Transverse colon (tissue), 4 donors: ENCODE results near the gene PRODH2. TPM values are rescaled to one million over a fixed set of nuclear protein-coding genes. Genes with fewer than 3 reads are reported as not detected.

Experiments
- DNase-seq: peaks from one replicate; pipeline ENCODE4 v3.0.0-alpha.2; 2019
- H3K27ac ChIP-seq, 4 donors: fragments of 200-600 bp; sonication (generic); 2 replicates each; pipeline ENCODE4 v1.5.1; 2016 to 2018; ENCODE audit warnings: inconsistent platforms in 4 of 4
- H3K27me3 ChIP-seq: fragments of 200-600 bp; sonication (generic); 2 replicates; pipeline ENCODE4 v1.5.1; 2017; ENCODE audit warnings: inconsistent platforms
- H3K36me3 ChIP-seq, 4 donors: fragments of 200-600 bp; sonication (generic); 2 replicates each; pipeline ENCODE4 v1.5.1; 2017 to 2019; ENCODE audit warnings: inconsistent platforms in 4 of 4
- H3K4me1 ChIP-seq, 4 donors: fragments of 200-600 bp; sonication (generic); 2 replicates each; pipeline ENCODE4 v1.5.1; 2017 to 2020; ENCODE audit warnings: inconsistent platforms in 4 of 4
- H3K4me3 ChIP-seq, 4 donors: fragments of 200-600 bp; sonication (generic); 1 replicate in 1 of 4; 2 replicates in 3 of 4; pipeline versions ENCODE4 v1.5.1 to v1.6.1; 2017 to 2019; ENCODE audit warnings: inconsistent platforms in 4 of 4
- H3K9me3 ChIP-seq, 2 donors: fragments of 200-600 bp; sonication (generic); 2 replicates each; pipeline ENCODE4 v1.5.1; 2017 to 2019; ENCODE audit warnings: inconsistent platforms in 2 of 2
- CTCF ChIP-seq, 5 experiments: fragments of 200-600 bp in 3 of 5; fragments of 450-650 bp in 2 of 5; sonication (generic) in 3 of 5; IDR thresholded peaks; 1 replicate in 2 of 5; 2 replicates in 3 of 5; pipeline ENCODE4 v1.5.1; 2016 to 2017; ENCODE audit warnings: antibody characterized with exemption in 5 of 5, inconsistent platforms in 3 of 5, mild to moderate bottlenecking in 2 of 5, moderate library complexity in 1 of 5
- EP300 ChIP-seq: sonication (generic); formaldehyde crosslinking; IDR thresholded peaks from one replicate; pipeline ENCODE4 v1.6.1; 2017; ENCODE audit warnings: antibody characterized with exemption, low read depth
- POLR2A ChIP-seq: fragments of 450-650 bp; IDR thresholded peaks from one replicate; pipeline ENCODE4 v1.6.1; 2016; ENCODE audit warnings: antibody characterized with exemption, mild to moderate bottlenecking, moderate library complexity
- POLR2AphosphoS5 ChIP-seq, 3 donors: sonication (generic); formaldehyde crosslinking; IDR thresholded peaks; one replicate each; pipeline ENCODE4 v1.6.1; 2016; ENCODE audit warnings: antibody characterized with exemption in 3 of 3
- WGBS, 2 donors: methylation state at CpG; one replicate each; pipeline ENCODE4 v1.1.5; 2018; ENCODE audit warnings: low coverage in 1 of 2; 5-methylcytosine and 5-hydroxymethylcytosine counted together
- in situ Hi-C, 4 donors: fragments of 200-750 bp; cut with MboI; loops; one replicate each; pipeline versions ENCODE4 v1.15.0 to v1.15.1; 2017; ENCODE audit warnings: low sequenced_read_pairs in 3 of 4, low pct_ligation_motif_present in 1 of 4, low pct_unique_long_range_greater_than_20kb in 1 of 4
- intact Hi-C: fragments of 100-400 bp; cut with DNase I; formaldehyde crosslinking; loops from one replicate; pipeline ENCODE4 v1.15.1; 2023; ENCODE audit warnings: low total_unique reads
- total RNA-seq, 4 donors: library from RNA; depleted of rRNA; stranded (reverse); fragments of >200 nt; gene quantifications; one replicate each; pipeline ENCODE4 v1.1.0, GENCODE V29; 2016

Gene PRODH2
- total RNA-seq, 4 donors from 2014 or later: not detected

- no peaks in the 10 kb centered on the region for H3K9me3 ChIP-seq
- peaks cover 90% of the 10 kb centered on the region for H3K27me3 ChIP-seq
- 56% methylated on average over 4 of the region's 4 CpGs; no CpG with 5 or more reads in 1 of the 2 donors for WGBS, 2 donors
- no peak for TF ChIP-seq CTCF (IDR thresholded peaks at IDR 0.05)
- no peak for TF ChIP-seq POLR2A
- no peak for TF ChIP-seq POLR2AphosphoS5 (IDR thresholded peaks at IDR 0.05)
- no peak for TF ChIP-seq EP300
- no peaks in the 10 kb centered on the region for H3K36me3 ChIP-seq
- H3K27ac ChIP-seq: no peak overlapping the region
- in situ Hi-C loops: no loop called here
- H3K4me1 ChIP-seq: peaks cover 0 to 20% (median 10%) of the 10 kb centered on the region in 4 donors
- intact Hi-C loops: no loop called here
- no peak overlapping the region for H3K4me3 ChIP-seq
- DNase-seq: no peak
Observed at GRCh38 chr19:35859414-35859813, 46.8 kb upstream of the PRODH2 start.

- Histone ChIP-seq H3K27ac (no peak overlapping the region), H3K36me3 (no peaks in the 10 kb centered on the region), H3K9me3 (no peaks in the 10 kb centered on the region), H3K4me1 (peaks cover 0 to 20% (median 10%) of the 10 kb centered on the region in 4 donors), H3K4me3 (no peak overlapping the region), H3K27me3 (peaks cover 97% of the 10 kb centered on the region)
- 68 to 80% methylated on average over 2 to 6 of the region's 6 CpGs for WGBS, 2 donors
- TF ChIP-seq CTCF (IDR thresholded peaks at IDR 0.05): no peak
- no peak for TF ChIP-seq POLR2A
- TF ChIP-seq EP300: no peak
- TF ChIP-seq POLR2AphosphoS5 (IDR thresholded peaks at IDR 0.05): no peak
- in situ Hi-C loops (no loop called here), intact Hi-C loops (no loop called here)
- no peak for DNase-seq
Observed at GRCh38 chr19:35858311-35858710, 45.7 kb upstream of the PRODH2 start.

- no peak for DNase-seq
- H3K27ac ChIP-seq: no peak within 1 kb of the TSS
- intact Hi-C loops: no loop called here
- in situ Hi-C loops: no loop called here
- 1% methylated on average over 42 of the region's 42 CpGs; no CpG with 5 or more reads in 1 of the 2 donors for WGBS, 2 donors
- no peak for TF ChIP-seq EP300
- TF ChIP-seq CTCF (IDR thresholded peaks at IDR 0.05): no peak
- no peak for TF ChIP-seq POLR2AphosphoS5 (IDR thresholded peaks at IDR 0.05)
- no peak for TF ChIP-seq POLR2A
- peaks cover 91% of the 10 kb centered on the region for H3K27me3 ChIP-seq
- H3K36me3 ChIP-seq: no peaks in the 10 kb centered on the region
- H3K4me3 ChIP-seq: peak within 1 kb of the TSS; percentile 5 to 63 (median 29)
- no peaks in the 10 kb centered on the region for H3K9me3 ChIP-seq
- peaks cover 0 to 20% (median 10%) of the 10 kb centered on the region in 4 donors for H3K4me1 ChIP-seq
Observed at GRCh38 chr19:35856546-35857149, 44.0 kb upstream of the PRODH2 start, which contains the start of gene KIRREL2. KIRREL2 (plus strand) TSS chr19:35856911; CDS start chr19:35857120, 209 bp downstream.

- intact Hi-C loops (no loop called here), in situ Hi-C loops (no loop called here)
- H3K4me1 ChIP-seq: peaks cover 0 to 16% (median 10%) of the 10 kb centered on the region in 4 donors
- no peak overlapping the region for H3K27ac ChIP-seq
- no peak for DNase-seq
- H3K36me3 ChIP-seq: no peaks in the 10 kb centered on the region
- 45 to 49% methylated on average over 2 to 8 of the region's 8 CpGs for WGBS, 2 donors
- TF ChIP-seq EP300 (no peak), POLR2A (no peak), POLR2AphosphoS5 (IDR thresholded peaks at IDR 0.05) (no peak), CTCF (IDR thresholded peaks at IDR 0.05) (no peak)
- H3K4me3 ChIP-seq: no peak overlapping the region
- no peaks in the 10 kb centered on the region for H3K9me3 ChIP-seq
- H3K27me3 ChIP-seq: peaks cover 87% of the 10 kb centered on the region
Observed at GRCh38 chr19:35853038-35853756, 40.6 kb upstream of the PRODH2 start.
